Endometrium (tissue), 2 donors: ENCODE data around the gene MBP.
A peak's percentile ranks its signal among the peaks of the same experiment; 100 is the strongest.

Experiments
- FAIRE-seq: peaks from 2 replicates; lab custom pipeline; 2012; peaks lifted over from hg19 to GRCh38; lab: Jason Lieb, UNC
- donor health status: control.
- donor health status: control.

The MBP gene

GRCh38 chr18:77133835-77134496 lies 1.4 kb upstream of the MBP start:
- no peak for FAIRE-seq

GRCh38 chr18:77133051-77133834 lies 660 bp upstream of the MBP start:
- no peak for FAIRE-seq

GRCh38 chr18:77131652-77132368 lies 773 bp downstream of the MBP start:
- FAIRE-seq = no peak

GRCh38 chr18:77131100-77131651 lies 1.4 kb downstream of the MBP start:
- no peak for FAIRE-seq

- FAIRE-seq = no peak
Observed at GRCh38 chr18:77130229-77131099, 2.1 kb downstream of the MBP start.

GRCh38 chr18:77129150-77129551 lies 3.4 kb downstream of the MBP start:
- peak; percentile 54 for FAIRE-seq

- peak; percentile 92 for FAIRE-seq
Observed at GRCh38 chr18:77127769-77128671, 4.6 kb downstream of the MBP start.

GRCh38 chr18:77124452-77124922 lies 8.1 kb downstream of the MBP start:
- FAIRE-seq = no peak

GRCh38 chr18:77123320-77124231 lies 9.0 kb downstream of the MBP start:
- no peak for FAIRE-seq

GRCh38 chr18:77121523-77121922 lies 11.1 kb downstream of the MBP start:
- FAIRE-seq = no peak

GRCh38 chr18:77119851-77120491 lies 12.6 kb downstream of the MBP start:
- no peak for FAIRE-seq

GRCh38 chr18:77119101-77119850 lies 13.3 kb downstream of the MBP start:
- no peak for FAIRE-seq

- FAIRE-seq = no peak
Observed at GRCh38 chr18:77118256-77119090, 14.1 kb downstream of the MBP start.

- FAIRE-seq = no peak
Observed at GRCh38 chr18:77116201-77117080, 16.1 kb downstream of the MBP start.

- FAIRE-seq = no peak
Observed at GRCh38 chr18:77115192-77115953, 17.2 kb downstream of the MBP start.
